ENCODE measurements around the gene KCNK1. TPM values are rescaled to one million over a fixed set of nuclear protein-coding genes. Genes with fewer than 3 reads are reported as not detected.

The KCNK1 gene
- total and polyA plus RNA-seq, 2 donors = 7.2 to 8.8 TPM

DNA sequence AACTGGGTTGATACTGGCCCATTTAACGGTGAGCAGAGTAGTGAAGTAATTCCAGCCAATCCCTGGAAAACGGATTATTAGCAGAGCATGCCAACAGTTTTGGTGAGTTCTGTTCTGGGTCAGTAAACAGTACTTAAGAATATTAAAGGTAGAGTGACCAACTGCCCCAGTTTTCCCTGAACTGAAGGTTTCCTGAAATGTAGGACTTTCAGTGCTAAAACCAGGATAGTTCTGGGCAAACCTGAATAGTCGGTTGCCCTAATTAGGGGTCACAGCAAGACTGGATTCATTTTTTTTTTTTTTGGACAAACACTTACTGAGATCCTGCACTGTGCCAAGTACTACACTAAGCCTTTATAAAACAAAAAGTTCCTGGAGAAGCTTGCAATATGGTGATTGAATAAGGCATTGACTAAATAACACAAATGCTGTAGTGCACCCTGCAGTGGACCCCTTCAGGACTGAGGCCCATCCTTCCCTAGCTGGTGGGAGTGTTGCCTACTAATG lies 75.9 kb downstream of the KCNK1 start:
- WGBS = 31% methylated on average over 3 of the region's 3 CpGs
- H3K4me3 ChIP-seq (ENCODE audit: low read depth, low read length) = no peak overlapping the region
- H3K36me3 ChIP-seq (ENCODE audit: insufficient read depth) = no peaks in the 10 kb centered on the region
- no peak overlapping the region for H3K27ac ChIP-seq (ENCODE audit: low read depth)
- H3K4me1 ChIP-seq (ENCODE audit: insufficient read depth) = no peaks in the 10 kb centered on the region
- no peak for DNase-seq (ENCODE audit: extremely low spot score)

DNA sequence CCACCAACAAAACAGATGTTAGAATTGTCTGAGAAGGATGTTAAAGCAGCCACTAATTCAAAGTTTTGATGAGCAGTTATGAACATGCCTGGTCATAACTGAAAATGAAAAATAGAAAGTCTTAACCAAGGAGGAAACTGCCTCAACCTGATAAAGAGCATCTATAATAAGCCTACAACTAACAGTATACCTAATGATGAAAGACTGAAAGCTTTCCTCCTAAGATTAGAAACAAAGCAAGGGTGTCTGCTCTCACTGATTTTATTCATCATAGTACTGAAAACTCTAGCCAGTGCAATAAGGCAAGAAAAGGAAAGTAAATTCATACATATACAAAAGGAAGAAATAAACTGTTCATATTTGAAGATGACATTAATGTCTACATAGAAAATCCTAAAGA lies 82.0 kb downstream of the KCNK1 start:
- no peak overlapping the region for H3K4me3 ChIP-seq (ENCODE audit: low read depth, low read length)
- H3K36me3 ChIP-seq (ENCODE audit: insufficient read depth) = no peaks in the 10 kb centered on the region
- no peak for DNase-seq (ENCODE audit: extremely low spot score)
- no peaks in the 10 kb centered on the region for H3K4me1 ChIP-seq (ENCODE audit: insufficient read depth)
- no peak overlapping the region for H3K27ac ChIP-seq (ENCODE audit: low read depth)

DNA sequence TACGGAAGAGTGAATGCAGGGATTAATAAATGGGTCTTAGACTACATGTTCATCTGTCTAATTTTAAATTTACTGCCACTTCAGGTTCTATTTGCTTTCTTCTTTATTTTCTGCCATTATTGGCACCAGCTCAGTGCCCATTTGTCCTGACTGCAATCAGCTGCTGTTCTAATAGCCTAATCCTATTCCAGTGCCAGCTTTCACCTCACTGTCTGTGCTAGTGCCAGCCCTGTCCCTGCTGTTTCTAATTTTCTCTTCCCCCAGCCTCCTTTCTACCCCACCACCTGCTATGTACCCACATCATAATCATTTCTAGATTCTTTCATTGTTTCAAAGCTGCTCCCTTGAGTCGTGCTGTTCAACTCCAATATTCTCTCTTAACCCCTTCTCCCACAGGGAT lies 86.4 kb downstream of the KCNK1 start:
- no peak overlapping the region for H3K4me3 ChIP-seq (ENCODE audit: low read depth, low read length)
- DNase-seq (ENCODE audit: extremely low spot score) = no peak
- no peaks in the 10 kb centered on the region for H3K4me1 ChIP-seq (ENCODE audit: insufficient read depth)
- WGBS = 77% methylated on average over 2 of the region's 2 CpGs
- H3K36me3 ChIP-seq (ENCODE audit: insufficient read depth) = no peaks in the 10 kb centered on the region
- H3K27ac ChIP-seq (ENCODE audit: low read depth) = no peak overlapping the region

DNA sequence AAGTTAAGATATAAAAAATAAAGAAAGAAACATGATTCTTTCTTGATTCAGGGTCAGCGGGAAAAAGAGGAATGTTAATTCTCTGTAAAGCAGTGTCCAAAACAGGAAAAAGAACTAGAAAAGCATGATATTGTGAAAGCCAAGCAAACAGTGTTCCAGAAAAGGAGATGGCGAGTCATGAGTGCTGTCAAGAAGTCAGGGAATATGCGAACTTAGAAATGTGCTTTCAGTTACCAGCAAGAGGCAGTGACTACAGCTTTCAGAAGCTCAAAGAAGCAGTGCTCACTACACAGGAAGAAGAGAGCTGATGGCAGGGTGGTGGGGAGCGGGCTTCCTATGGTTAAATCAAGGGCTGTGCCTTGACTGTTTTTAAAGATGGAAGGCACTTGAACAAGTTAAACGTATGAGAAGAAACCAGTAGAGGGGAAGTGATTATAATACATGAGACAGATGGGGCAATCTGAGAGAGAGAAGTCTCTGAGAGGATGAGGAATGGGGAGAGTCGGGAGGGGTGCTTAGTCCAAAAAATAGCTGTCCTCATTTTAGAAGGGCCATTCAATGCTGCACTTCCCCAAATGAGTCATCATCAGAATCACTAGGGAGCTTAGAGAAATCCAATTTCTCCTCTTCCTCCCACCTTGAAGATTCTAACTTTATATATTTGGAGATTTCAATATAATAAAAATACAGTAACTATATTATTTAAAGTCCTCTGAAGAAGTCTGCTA lies 90.4 kb downstream of the KCNK1 start:
- H3K4me3 ChIP-seq (ENCODE audit: low read depth, low read length) = no peak overlapping the region
- DNase-seq (ENCODE audit: extremely low spot score) = no peak

DNA sequence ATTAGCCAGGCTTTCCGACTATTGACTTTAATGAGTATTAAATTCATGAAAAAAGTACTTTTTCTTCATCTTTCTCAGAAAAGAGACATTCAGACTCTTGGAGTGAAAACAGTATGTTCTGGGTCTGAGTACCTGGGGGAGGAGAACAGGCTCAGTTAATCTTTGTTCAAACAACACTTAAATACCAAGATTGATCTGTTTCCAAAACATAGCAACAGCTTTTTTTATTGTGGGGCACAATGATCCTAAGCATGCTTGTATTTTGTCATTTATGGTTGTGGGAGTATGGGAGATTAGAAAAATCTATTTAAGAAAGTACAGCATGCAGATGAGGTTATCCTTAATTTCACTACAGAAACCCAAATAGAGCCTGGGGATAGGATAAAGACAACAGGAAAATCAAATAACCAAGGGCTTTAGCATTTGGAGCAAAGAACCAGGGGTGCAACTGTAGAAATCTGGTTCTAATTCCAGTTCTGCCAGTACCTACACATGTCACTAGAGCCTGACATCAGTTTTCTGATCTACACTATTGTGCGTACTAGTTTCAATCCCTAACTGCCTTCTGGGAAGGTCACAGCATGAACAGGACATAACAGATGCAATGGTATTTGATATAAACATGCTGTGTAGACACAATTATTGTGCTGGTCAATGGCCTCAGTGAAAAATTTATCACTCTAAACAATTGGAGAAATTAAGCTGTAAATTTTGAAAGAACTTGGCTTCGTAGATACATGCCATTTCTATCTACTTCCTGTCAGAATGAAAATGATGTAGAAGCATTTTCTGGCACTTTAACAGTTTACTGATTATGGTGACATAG lies 91.2 kb downstream of the KCNK1 start:
- peak; percentile 57 for DNase-seq (ENCODE audit: extremely low spot score)
- Histone ChIP-seq H3K36me3 (ENCODE audit: insufficient read depth) (no peaks in the 10 kb centered on the region), H3K4me3 (ENCODE audit: low read depth, low read length) (no peak overlapping the region), H3K4me1 (ENCODE audit: insufficient read depth) (no peaks in the 10 kb centered on the region), H3K27ac (ENCODE audit: low read depth) (no peak overlapping the region)
- WGBS = 75% methylated on average over 3 of the region's 3 CpGs

More for the DNA sequence above, 90.4 kb downstream of the KCNK1 start:
- 60% methylated on average over 6 of the region's 6 CpGs for WGBS
- Histone ChIP-seq H3K4me1 (ENCODE audit: insufficient read depth) (no peaks in the 10 kb centered on the region), H3K27ac (ENCODE audit: low read depth) (no peak overlapping the region), H3K36me3 (ENCODE audit: insufficient read depth) (no peaks in the 10 kb centered on the region)

DNA sequence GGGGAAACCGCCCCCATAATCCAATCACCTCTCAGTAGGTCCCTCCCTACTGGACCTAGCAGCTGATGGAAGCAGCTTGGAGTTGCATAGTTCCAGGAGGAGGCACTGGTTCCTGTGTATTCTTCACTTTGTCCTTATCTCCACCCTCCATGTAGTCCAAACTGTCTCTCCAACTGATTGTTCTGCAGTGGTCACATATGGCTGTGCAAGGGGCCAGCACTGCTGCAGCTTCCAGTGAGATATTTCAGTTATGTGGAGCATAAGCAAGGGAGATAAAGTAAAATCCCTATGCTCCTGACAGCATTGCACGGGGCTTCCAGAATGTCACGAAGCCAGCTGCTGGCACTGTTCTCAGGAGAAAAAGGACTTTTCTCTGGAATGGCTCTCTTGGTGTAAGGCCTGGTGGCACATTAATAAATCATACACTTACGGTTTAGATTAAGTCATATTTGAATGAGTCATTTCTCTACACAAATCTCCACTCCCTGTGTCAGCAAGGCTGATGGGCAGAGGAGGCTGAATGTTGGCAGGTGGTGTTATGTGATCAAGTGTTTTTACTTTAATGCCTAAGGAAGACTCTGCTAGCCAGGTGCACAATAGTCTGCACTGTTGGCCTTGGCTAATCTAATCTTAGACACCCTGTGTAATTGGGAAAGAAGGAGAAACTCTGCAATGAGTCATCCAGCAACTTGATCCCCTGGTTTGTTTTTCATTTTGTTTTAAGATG lies 93.4 kb downstream of the KCNK1 start:
- Histone ChIP-seq H3K4me1 (ENCODE audit: insufficient read depth) (no peaks in the 10 kb centered on the region), H3K4me3 (ENCODE audit: low read depth, low read length) (no peak overlapping the region), H3K27ac (ENCODE audit: low read depth) (no peak overlapping the region), H3K36me3 (ENCODE audit: insufficient read depth) (no peaks in the 10 kb centered on the region)
- DNase-seq (ENCODE audit: extremely low spot score) = no peak
- 32% methylated on average over 4 of the region's 4 CpGs for WGBS

DNA sequence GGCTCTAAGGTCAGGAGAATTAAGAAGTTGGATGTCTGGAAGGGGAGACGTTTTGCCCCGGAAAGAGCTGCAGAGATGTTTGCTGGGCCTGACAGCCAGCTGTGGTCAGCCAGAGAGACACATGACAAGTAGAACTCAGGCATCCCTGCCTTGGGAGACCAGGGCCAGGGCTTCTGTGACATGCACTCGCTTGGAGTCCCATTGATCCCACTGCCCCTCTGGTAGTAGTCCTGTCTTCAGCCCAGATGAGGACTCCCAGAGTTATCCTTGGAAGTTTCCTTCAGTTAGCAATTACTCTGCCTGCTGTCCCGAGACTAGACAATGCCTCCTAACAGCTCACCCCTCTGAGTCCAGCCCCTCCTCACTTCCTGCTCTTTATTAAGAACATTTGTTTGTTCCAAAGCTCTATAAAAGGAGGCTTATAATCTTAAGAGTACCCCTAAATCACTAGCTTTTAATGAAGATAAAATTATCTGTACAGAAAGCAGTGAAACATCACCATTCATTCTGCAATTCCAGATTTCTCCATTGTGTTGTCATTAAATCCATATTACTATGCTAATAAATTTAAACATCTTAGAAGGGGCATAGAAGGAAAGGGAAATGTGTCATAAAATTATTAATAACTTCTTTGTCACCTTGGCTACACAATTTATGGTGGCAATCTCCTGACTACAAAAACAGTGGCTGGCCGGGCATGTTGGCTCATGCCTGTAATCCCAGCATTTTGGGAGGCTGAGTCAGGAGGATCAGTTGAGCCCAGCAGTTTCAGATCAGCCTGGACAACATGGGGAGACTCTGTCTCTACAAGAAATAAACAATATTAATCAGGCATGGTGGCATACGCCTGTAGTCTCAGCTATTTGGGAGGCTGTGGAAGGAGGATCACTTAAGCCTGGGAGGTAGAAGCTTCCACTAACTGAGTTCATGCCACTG lies 94.2 kb downstream of the KCNK1 start:
- no peaks in the 10 kb centered on the region for H3K36me3 ChIP-seq (ENCODE audit: insufficient read depth)
- WGBS = 30% methylated on average over 6 of the region's 6 CpGs
- H3K27ac ChIP-seq (ENCODE audit: low read depth) = no peak overlapping the region
- no peak overlapping the region for H3K4me3 ChIP-seq (ENCODE audit: low read depth, low read length)
- no peaks in the 10 kb centered on the region for H3K4me1 ChIP-seq (ENCODE audit: insufficient read depth)
- DNase-seq (ENCODE audit: extremely low spot score) = no peak

DNA sequence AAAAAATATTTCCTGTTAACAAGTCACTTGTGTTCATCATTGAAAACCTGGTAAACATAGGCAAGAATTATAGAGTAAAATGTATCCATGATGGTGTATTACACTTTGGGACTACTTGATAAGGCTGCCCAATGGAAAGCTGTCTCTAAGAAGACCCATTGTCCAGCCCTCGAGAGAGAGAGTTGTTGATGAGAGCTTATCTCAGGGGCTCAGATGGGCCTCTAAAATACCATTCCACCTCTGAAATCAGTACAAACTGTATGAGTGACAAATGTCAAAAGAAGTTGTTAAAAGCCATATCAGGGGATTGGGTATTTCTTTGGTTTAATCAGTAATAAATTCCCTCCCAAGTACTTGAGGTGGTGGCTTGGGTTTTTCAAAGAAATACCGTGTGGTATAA lies 96.1 kb downstream of the KCNK1 start:
- no peaks in the 10 kb centered on the region for H3K4me1 ChIP-seq (ENCODE audit: insufficient read depth)
- no peak for DNase-seq (ENCODE audit: extremely low spot score)
- H3K4me3 ChIP-seq (ENCODE audit: low read depth, low read length) = no peak overlapping the region
- H3K27ac ChIP-seq (ENCODE audit: low read depth) = no peak overlapping the region
- no peaks in the 10 kb centered on the region for H3K36me3 ChIP-seq (ENCODE audit: insufficient read depth)
- 89% methylated on average over 2 of the region's 2 CpGs for WGBS

DNA sequence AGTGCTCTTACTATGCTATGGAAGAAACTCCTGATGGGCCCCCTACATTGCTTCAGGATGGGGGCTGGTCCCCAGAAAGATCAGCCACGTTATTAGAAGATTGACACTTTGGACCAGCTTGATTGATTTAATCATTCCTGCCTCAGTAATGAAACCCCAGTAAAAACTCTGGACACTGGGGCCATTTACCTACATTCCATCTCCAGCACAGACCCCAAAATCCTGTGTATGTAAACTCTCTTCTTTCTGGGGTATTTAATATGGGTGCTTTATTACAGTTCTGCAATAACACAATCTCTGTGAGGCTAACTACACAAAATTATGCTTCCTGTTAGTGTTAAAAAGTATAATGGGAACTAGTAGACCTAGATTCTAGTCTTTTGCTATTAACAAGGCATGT lies 96.6 kb downstream of the KCNK1 start:
- H3K4me1 ChIP-seq (ENCODE audit: insufficient read depth) = no peaks in the 10 kb centered on the region
- H3K36me3 ChIP-seq (ENCODE audit: insufficient read depth) = no peaks in the 10 kb centered on the region
- H3K27ac ChIP-seq (ENCODE audit: low read depth) = no peak overlapping the region
- WGBS = 84% methylated on average over 1 of the region's 1 CpG
- no peak overlapping the region for H3K4me3 ChIP-seq (ENCODE audit: low read depth, low read length)
- no peak for DNase-seq (ENCODE audit: extremely low spot score)

DNA sequence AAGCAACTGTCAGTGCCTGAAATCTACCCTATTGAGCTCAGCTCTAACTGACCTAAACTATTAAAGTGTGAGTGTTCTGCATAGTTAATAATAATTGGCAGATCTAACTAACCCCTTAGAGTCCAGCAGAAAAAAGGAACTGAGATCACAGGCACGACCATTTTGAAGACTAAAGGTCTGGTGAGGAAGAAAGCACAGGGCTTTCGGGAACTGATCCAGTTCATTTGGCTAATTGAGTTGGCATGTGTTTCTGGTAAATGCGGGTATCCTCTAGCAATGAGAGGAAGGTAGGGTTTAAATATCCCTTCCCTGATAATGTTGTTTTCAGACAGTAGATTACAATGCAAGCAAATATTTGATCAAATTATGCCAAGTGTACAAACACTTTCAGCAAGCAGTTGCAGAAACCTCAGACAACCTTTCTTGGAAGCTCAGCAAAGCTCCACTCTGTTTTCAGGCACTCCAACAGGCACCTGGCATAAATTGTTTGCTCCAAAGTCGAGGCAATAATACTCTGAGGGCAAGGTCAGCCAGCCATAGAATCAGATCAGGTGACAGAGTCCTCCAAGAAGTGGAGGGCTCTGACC lies 100.8 kb downstream of the KCNK1 start:
- Histone ChIP-seq H3K27ac (ENCODE audit: low read depth) (no peak overlapping the region), H3K36me3 (ENCODE audit: insufficient read depth) (no peaks in the 10 kb centered on the region), H3K4me3 (ENCODE audit: low read depth, low read length) (no peak overlapping the region), H3K4me1 (ENCODE audit: insufficient read depth) (no peaks in the 10 kb centered on the region)
- no peak for DNase-seq (ENCODE audit: extremely low spot score)
- 63% methylated on average over 4 of the region's 4 CpGs for WGBS

DNA sequence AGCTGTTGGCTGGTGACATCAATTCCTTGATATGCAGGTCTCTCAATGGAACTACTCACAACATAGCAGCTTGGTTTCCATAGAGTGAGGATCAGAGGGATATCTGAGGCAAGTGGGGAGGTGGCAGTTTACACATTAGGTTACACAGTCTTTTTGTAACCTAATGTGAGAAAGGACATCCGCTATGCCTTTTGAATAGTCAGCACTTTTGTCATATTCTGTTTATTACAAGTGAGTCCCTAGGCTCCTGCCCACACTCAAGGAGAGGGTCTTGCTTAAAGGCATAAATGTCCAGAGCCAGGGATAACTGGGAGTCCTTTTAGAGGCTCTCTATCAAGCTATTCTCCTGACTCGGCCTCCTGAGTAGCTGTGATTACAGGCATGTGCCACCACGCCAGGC lies 104.2 kb downstream of the KCNK1 start:
- no peaks in the 10 kb centered on the region for H3K4me1 ChIP-seq (ENCODE audit: insufficient read depth)
- 96% methylated on average over 3 of the region's 3 CpGs for WGBS
- no peak overlapping the region for H3K4me3 ChIP-seq (ENCODE audit: low read depth, low read length)
- DNase-seq (ENCODE audit: extremely low spot score) = no peak
- H3K27ac ChIP-seq (ENCODE audit: low read depth) = no peak overlapping the region
- no peaks in the 10 kb centered on the region for H3K36me3 ChIP-seq (ENCODE audit: insufficient read depth)

DNA sequence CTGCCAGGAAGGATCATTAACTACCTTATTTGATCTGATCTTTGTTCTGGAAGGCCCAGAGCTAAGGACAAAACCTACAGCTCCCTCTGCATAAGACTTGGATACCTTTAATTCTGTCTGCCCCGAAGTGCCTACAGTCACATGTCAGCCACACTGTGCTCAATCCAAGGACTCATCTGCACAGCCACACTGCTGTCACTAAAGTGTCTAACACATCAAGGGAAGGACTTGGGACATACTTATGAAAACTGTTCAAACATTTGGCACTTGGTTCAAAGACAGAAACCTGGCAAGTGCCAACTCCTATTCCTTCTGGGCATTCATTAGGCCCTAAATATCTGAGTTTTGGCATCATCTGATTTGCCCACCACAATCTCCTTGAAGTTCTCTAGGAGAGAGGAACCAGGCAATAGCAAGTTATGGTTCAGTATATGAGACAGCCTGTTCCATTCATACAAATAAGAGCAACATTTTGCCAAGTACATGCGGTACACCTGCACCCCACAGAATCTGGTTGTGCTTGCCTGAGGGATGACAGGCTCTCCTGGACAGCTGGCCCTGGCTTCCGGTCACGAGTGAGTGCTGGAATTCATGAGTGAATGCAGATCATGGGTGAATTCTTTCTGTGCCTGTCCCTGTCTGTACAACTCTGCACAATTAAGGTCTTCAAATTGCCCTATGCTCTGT lies 105.9 kb downstream of the KCNK1 start:
- H3K27ac ChIP-seq (ENCODE audit: low read depth) = no peak overlapping the region
- no peak for DNase-seq (ENCODE audit: extremely low spot score)
- H3K36me3 ChIP-seq (ENCODE audit: insufficient read depth) = no peaks in the 10 kb centered on the region
- 75% methylated on average over 4 of the region's 4 CpGs for WGBS
- no peaks in the 10 kb centered on the region for H3K4me1 ChIP-seq (ENCODE audit: insufficient read depth)
- H3K4me3 ChIP-seq (ENCODE audit: low read depth, low read length) = no peak overlapping the region
